ENCODE results near the gene PALLD. TPM values are rescaled to one million over a fixed set of nuclear protein-coding genes. Genes with fewer than 3 reads are reported as not detected.
A peak's percentile ranks its signal among the peaks of the same experiment; 100 is the strongest.

PALLD gene
- total RNA-seq, 1 experiment from 2014 or later = 23.7 TPM

- TF ChIP-seq ATF6 (CRISPR knock-in tag; IDR thresholded peaks at IDR 0.05) (no peak), ZNF396 (CRISPR knock-in tag; IDR thresholded peaks at IDR 0.05; ENCODE audit: borderline replicate concordance) (no peak)
These were observed 192.9 kb downstream of the PALLD start (continued) for GRCh38 chr4:168689791-168690190.

- Mint-ChIP-seq H3K27ac (0 out of 2 replicates have a peak overlapping the region, but pooled peaks have one; percentile 57), H3K36me3 (no peaks in the 10 kb centered on the region), H3K9me3 (peaks cover 6% of the 10 kb centered on the region), H3K4me3 (no peak overlapping the region), H3K27me3 (ENCODE audit: low read depth) (no peaks in the 10 kb centered on the region), H3K4me1 (peaks cover 36% of the 10 kb centered on the region)
- ATAC-seq (no peak), DNase-seq (ENCODE audit: low spot score) (no peak)
- ChIA-PET CTCF (no interaction called here), POLR2A (no interaction called here)
- TF ChIP-seq ZBTB43 (CRISPR knock-in tag; IDR thresholded peaks at IDR 0.05) = no peak
- no peak for TF ChIP-seq JAZF1 (CRISPR knock-in tag; IDR thresholded peaks at IDR 0.05)
These were observed 193.3 kb downstream of the PALLD start for GRCh38 chr4:168690199-168690598.

GRCh38 chr4:168691631-168692369 lies 194.9 kb downstream of the PALLD start:
- no peak for ATAC-seq
- peaks cover 40% of the 10 kb centered on the region for H3K4me1 Mint-ChIP-seq
- ChIA-PET CTCF (interaction anchor here (0.6 kb wide), 1 partner anchor 218 kb away, joined by 4 read pairs; no protein-coding TSS in a partner anchor), POLR2A (interaction anchor here (0.9 kb wide), 1 partner anchor 141 kb away, joined by 3 read pairs; no protein-coding TSS in a partner anchor)
- no peaks in the 10 kb centered on the region for H3K9me3 Mint-ChIP-seq
- no peaks in the 10 kb centered on the region for H3K36me3 Mint-ChIP-seq
- no peaks in the 10 kb centered on the region for H3K27me3 Mint-ChIP-seq (ENCODE audit: low read depth)
- DNase-seq (ENCODE audit: low spot score) = no peak
- peak overlapping the region; percentile 32; the same call in 1 of the 2 replicates for H3K27ac Mint-ChIP-seq
- H3K4me3 Mint-ChIP-seq = no peak overlapping the region
- TF ChIP-seq NFYB (CRISPR knock-in tag; conservative IDR thresholded peaks at IDR 0.05; ENCODE audit: low read depth) (no peak), TCF7 (CRISPR knock-in tag; IDR thresholded peaks at IDR 0.05; ENCODE audit: low read depth) (no peak), TP53 (CRISPR knock-in tag; IDR thresholded peaks at IDR 0.05) (no peak), IRF2 (CRISPR knock-in tag; IDR thresholded peaks at IDR 0.05; ENCODE audit: borderline replicate concordance, low read depth) (no peak)

- H3K9me3 Mint-ChIP-seq = no peaks in the 10 kb centered on the region
- CTCF ChIA-PET = no interaction called here
- H3K27me3 Mint-ChIP-seq (ENCODE audit: low read depth) = no peaks in the 10 kb centered on the region
- no peak overlapping the region for H3K4me3 Mint-ChIP-seq
- H3K27ac Mint-ChIP-seq = no peak overlapping the region; the same call in 1 of the 2 replicates
- POLR2A ChIA-PET = no interaction called here
- TF ChIP-seq ETV6 (CRISPR knock-in tag; IDR thresholded peaks at IDR 0.05) = no peak
- no peak for TF ChIP-seq NR1H2 (CRISPR knock-in tag; IDR thresholded peaks at IDR 0.05)
- no peak for TF ChIP-seq FOXK1 (CRISPR knock-in tag; IDR thresholded peaks at IDR 0.05)
- TF ChIP-seq RELA (CRISPR knock-in tag; IDR thresholded peaks at IDR 0.05; ENCODE audit: borderline replicate concordance) = no peak
- no peak for TF ChIP-seq TP53 (CRISPR knock-in tag; IDR thresholded peaks at IDR 0.05)
- no peak for TF ChIP-seq OVOL2 (CRISPR knock-in tag; IDR thresholded peaks at IDR 0.05; ENCODE audit: borderline replicate concordance)
- no peak for TF ChIP-seq NR3C1 (CRISPR knock-in tag; conservative IDR thresholded peaks at IDR 0.05; ENCODE audit: low read depth)
- H3K36me3 Mint-ChIP-seq = no peaks in the 10 kb centered on the region
- peaks cover 40% of the 10 kb centered on the region for H3K4me1 Mint-ChIP-seq
- DNase-seq (ENCODE audit: low spot score) (no peak), ATAC-seq (peak; percentile 28; the same call in 1 of the 2 replicates)
These were observed 197.1 kb downstream of the PALLD start for GRCh38 chr4:168693750-168694490.

All from WTC11 (cell line).